ENCODE results near the gene MMP25. TPM values are rescaled to one million over a fixed set of nuclear protein-coding genes. Genes with fewer than 3 reads are reported as not detected.
A peak's percentile ranks its signal among the peaks of the same experiment; 100 is the strongest.

MMP25 gene
- total RNA-seq, 1 donor from 2014 or later, result 0.89 TPM

DNA sequence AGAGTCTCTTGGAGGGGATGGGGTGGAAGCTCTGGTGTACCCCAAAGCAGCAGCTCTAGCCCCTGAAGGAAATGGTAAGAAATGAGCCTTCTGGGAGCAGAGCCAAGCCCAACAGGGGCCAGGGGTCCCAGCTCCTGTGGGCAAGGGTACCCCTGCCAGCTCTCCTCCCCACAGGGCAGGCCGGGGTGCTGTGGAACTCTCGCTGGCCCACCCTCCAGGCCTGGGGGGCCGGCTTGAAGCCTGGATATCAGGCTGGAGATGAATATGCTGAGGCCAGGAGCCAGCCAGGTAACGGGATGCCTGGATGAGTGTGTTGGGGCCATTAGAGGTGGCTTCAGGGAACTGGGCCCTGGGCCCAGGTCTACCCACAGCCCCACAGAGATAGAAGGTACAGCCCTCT is 45.8 kb upstream of the MMP25 start:
- no peak overlapping the region for H2AFZ ChIP-seq (ENCODE audit: low read depth, low read length)
- Mint-ChIP-seq H3K4me3 (ENCODE audit: unreplicated experiment) (no peak overlapping the region), H3K36me3 (ENCODE audit: low read depth, unreplicated experiment) (no peaks in the 10 kb centered on the region), H3K9me3 (ENCODE audit: unreplicated experiment) (no peaks in the 10 kb centered on the region), H3K4me1 (ENCODE audit: low read depth, unreplicated experiment) (no peaks in the 10 kb centered on the region), H3K27ac (ENCODE audit: unreplicated experiment) (no peak overlapping the region), H3K27me3 (ENCODE audit: low read depth, unreplicated experiment) (peaks cover 12% of the 10 kb centered on the region)
- H3K4me3 ChIP-seq (ENCODE audit: insufficient read depth, low read depth, low read length), result no peak overlapping the region
- no peak overlapping the region for H3K27ac ChIP-seq (ENCODE audit: low read depth, low read length)
- DNase-seq (ENCODE audit: low read depth) (no peak), FAIRE-seq (no peak)
- H3K79me2 ChIP-seq (ENCODE audit: insufficient read depth, low read length), result no peaks in the 10 kb centered on the region
- peaks cover 14% of the 10 kb centered on the region for H3K27me3 ChIP-seq (ENCODE audit: insufficient read depth, low read length)
- TF ChIP-seq, protein P1, sequence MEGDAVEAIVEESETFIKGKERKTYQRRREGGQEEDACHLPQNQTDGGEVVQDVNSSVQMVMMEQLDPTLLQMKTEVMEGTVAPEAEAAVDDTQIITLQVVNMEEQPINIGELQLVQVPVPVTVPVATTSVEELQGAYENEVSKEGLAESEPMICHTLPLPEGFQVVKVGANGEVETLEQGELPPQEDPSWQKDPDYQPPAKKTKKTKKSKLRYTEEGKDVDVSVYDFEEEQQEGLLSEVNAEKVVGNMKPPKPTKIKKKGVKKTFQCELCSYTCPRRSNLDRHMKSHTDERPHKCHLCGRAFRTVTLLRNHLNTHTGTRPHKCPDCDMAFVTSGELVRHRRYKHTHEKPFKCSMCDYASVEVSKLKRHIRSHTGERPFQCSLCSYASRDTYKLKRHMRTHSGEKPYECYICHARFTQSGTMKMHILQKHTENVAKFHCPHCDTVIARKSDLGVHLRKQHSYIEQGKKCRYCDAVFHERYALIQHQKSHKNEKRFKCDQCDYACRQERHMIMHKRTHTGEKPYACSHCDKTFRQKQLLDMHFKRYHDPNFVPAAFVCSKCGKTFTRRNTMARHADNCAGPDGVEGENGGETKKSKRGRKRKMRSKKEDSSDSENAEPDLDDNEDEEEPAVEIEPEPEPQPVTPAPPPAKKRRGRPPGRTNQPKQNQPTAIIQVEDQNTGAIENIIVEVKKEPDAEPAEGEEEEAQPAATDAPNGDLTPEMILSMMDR (IDR thresholded peaks at IDR 0.05; ENCODE audit: insufficient read depth, low read depth, low read length), result no peak
- no peak for TF ChIP-seq EZH2 (IDR thresholded peaks at IDR 0.05; ENCODE audit: insufficient read depth, low read length)
- no peaks in the 10 kb centered on the region for H3K9me3 ChIP-seq (ENCODE audit: insufficient read depth, low read depth, low read length)
- no peak overlapping the region for H3K9ac ChIP-seq (ENCODE audit: low read length)
- H3K4me1 ChIP-seq (ENCODE audit: insufficient read depth, low read length), result no peaks in the 10 kb centered on the region
- H4K20me1 ChIP-seq (ENCODE audit: insufficient read depth, low read length), result no peaks in the 10 kb centered on the region
- no peaks in the 10 kb centered on the region for H3K36me3 ChIP-seq (ENCODE audit: insufficient read depth, low read length)
- H3K4me2 ChIP-seq (ENCODE audit: low read length), result no peak overlapping the region

DNA sequence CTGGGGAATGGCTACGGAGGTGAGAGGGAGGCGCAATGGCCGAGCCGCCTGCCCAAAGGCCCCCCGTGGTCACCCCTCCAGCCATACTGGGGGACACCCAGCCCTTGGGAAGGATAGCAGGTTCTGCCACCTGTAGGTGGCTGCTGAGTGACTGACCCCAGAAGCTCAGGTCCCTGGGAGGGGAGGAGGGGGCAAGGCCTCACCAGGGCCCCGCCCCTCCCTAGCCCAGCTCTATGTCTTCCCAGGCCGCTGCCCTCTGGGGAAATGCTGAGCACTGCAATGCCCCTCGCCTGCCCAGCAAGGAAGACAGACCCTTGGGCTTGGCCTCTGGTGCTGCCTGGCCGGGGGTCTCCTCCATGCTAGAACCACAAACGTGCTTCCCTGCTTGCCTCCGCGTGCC is 45.0 kb upstream of the MMP25 start:
- Histone ChIP-seq H2AFZ (ENCODE audit: low read depth, low read length) (no peak overlapping the region), H3K4me1 (ENCODE audit: insufficient read depth, low read length) (no peaks in the 10 kb centered on the region), H3K4me3 (ENCODE audit: insufficient read depth, low read depth, low read length) (no peak overlapping the region), H3K79me2 (ENCODE audit: insufficient read depth, low read length) (no peaks in the 10 kb centered on the region), H4K20me1 (ENCODE audit: insufficient read depth, low read length) (no peaks in the 10 kb centered on the region), H3K27ac (ENCODE audit: low read depth, low read length) (no peak overlapping the region), H3K9ac (ENCODE audit: low read length) (no peak overlapping the region), H3K4me2 (ENCODE audit: low read length) (no peak overlapping the region), H3K27me3 (ENCODE audit: insufficient read depth, low read length) (peaks cover 14% of the 10 kb centered on the region), H3K9me3 (ENCODE audit: insufficient read depth, low read depth, low read length) (no peaks in the 10 kb centered on the region), H3K36me3 (ENCODE audit: insufficient read depth, low read length) (no peaks in the 10 kb centered on the region)
- DNase-seq (ENCODE audit: low read depth), result no peak
- Mint-ChIP-seq H3K9me3 (ENCODE audit: unreplicated experiment) (no peaks in the 10 kb centered on the region), H3K4me1 (ENCODE audit: low read depth, unreplicated experiment) (no peaks in the 10 kb centered on the region), H3K27ac (ENCODE audit: unreplicated experiment) (peak overlapping the region; percentile 53), H3K27me3 (ENCODE audit: low read depth, unreplicated experiment) (peaks cover 10% of the 10 kb centered on the region), H3K4me3 (ENCODE audit: unreplicated experiment) (no peak overlapping the region), H3K36me3 (ENCODE audit: low read depth, unreplicated experiment) (no peaks in the 10 kb centered on the region)
- TF ChIP-seq, protein P1 (IDR thresholded peaks at IDR 0.05; ENCODE audit: insufficient read depth, low read depth, low read length), result no peak
- no peak for TF ChIP-seq EZH2 (IDR thresholded peaks at IDR 0.05; ENCODE audit: insufficient read depth, low read length)
- FAIRE-seq, result no peak

DNA sequence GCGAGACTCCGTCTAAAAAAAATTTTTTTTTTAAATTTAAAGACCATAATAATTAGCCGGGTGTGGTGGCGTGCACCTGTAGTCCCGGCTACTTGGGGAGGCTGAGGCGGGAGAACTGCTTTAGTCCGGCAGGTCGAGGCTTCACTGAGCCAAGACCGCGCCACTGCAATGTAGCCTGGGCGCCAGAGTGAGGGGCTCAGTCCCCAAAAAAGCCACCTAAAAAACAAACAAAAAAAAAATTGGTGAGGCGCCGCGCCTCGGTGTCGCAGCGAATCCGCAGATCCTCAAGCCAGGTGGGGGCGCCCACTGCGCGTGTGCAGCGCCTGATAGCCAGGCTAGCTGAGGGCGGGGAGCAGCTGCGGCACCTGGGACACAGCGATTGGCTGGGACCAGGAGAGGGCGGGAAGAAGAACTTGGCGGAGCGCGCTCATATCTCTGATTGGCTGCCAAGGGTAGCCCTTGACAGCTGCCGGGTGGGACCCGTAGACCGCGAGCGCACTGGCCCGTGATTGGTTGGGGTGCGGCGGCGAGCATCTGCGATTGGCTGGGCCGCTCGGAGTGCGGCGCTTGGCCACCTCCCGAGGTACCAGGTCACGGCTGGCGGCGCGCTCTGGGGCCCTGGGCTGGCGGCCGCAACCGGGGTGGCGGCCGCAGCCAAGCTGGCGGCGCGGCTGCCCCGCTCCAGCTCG is 42.6 kb upstream of the MMP25 start:
- Histone ChIP-seq H3K9me3 (ENCODE audit: insufficient read depth, low read depth, low read length) (no peaks in the 10 kb centered on the region), H3K9ac (ENCODE audit: low read length) (no peak overlapping the region), H3K27me3 (ENCODE audit: insufficient read depth, low read length) (peaks cover 31% of the 10 kb centered on the region), H3K36me3 (ENCODE audit: insufficient read depth, low read length) (no peaks in the 10 kb centered on the region), H2AFZ (ENCODE audit: low read depth, low read length) (no peak overlapping the region), H4K20me1 (ENCODE audit: insufficient read depth, low read length) (no peaks in the 10 kb centered on the region), H3K4me3 (ENCODE audit: insufficient read depth, low read depth, low read length) (no peak overlapping the region), H3K4me2 (ENCODE audit: low read length) (peak overlapping the region; percentile 58), H3K27ac (ENCODE audit: low read depth, low read length) (no peak overlapping the region), H3K79me2 (ENCODE audit: insufficient read depth, low read length) (no peaks in the 10 kb centered on the region), H3K4me1 (ENCODE audit: insufficient read depth, low read length) (peaks cover 6% of the 10 kb centered on the region)
- H3K27me3 Mint-ChIP-seq (ENCODE audit: low read depth, unreplicated experiment), result peaks cover 12% of the 10 kb centered on the region
- FAIRE-seq (no peak), DNase-seq (ENCODE audit: low read depth) (peak; percentile 93)
- H3K4me3 Mint-ChIP-seq (ENCODE audit: unreplicated experiment), result no peak overlapping the region
- H3K27ac Mint-ChIP-seq (ENCODE audit: unreplicated experiment), result no peak overlapping the region
- H3K36me3 Mint-ChIP-seq (ENCODE audit: low read depth, unreplicated experiment), result no peaks in the 10 kb centered on the region
- no peaks in the 10 kb centered on the region for H3K9me3 Mint-ChIP-seq (ENCODE audit: unreplicated experiment)
- TF ChIP-seq, protein P1 (IDR thresholded peaks at IDR 0.05; ENCODE audit: insufficient read depth, low read depth, low read length), result no peak
- no peak for TF ChIP-seq EZH2 (IDR thresholded peaks at IDR 0.05; ENCODE audit: insufficient read depth, low read length)
- peaks cover 13% of the 10 kb centered on the region for H3K4me1 Mint-ChIP-seq (ENCODE audit: low read depth, unreplicated experiment)
